HepG2 (cell line): ENCODE measurements around the gene RINL. TPM values are rescaled to one million over a fixed set of nuclear protein-coding genes. Genes with fewer than 3 reads are reported as not detected.

Experiments
- ATAC-seq: fragments of 200-7000 bp; cut with Tn5 transposase; 3 replicates; pipeline ENCODE4 v1.9.1; 2020; ENCODE audit warnings: mild to moderate bottlenecking, moderate library complexity
- BruUV-seq: library from RNA; stranded (reverse); fragments of 400-500 nt; replicated peaks from 2 replicates; lab custom pipeline; 2021; lab: Mats Ljungman, UMichigan
- CTCF ChIA-PET: fragments of 300-600 bp; formaldehyde crosslinking; extraction: SDS; loops from one replicate; lab custom pipeline; 2021; ENCODE audit warnings: low total read pairs, inconsistent platforms, low intra/inter-chr PET ratio; lab: Yijun Ruan, JAX
- POLR2A ChIA-PET: fragments of 350-600 bp; sonication (Branson Sonifier 250); formaldehyde crosslinking; loops from one replicate; lab custom pipeline; 2020; ENCODE audit warnings: antibody characterized with exemption, inconsistent platforms; lab: Yijun Ruan, JAX
- DNase-seq: peaks from one replicate; pipeline ENCODE4 v3.0.0-alpha.2; 2015; ENCODE audit warnings: low spot score
- FAIRE-seq: peaks from 3 replicates; lab custom pipeline; 2011; peaks lifted over from hg19 to GRCh38; lab: Jason Lieb, UNC
- H2AFZ ChIP-seq: one replicate; pipeline ENCODE4 v1.6.1; 2011; ENCODE audit warnings: low read length, inconsistent platforms
- H3K27ac ChIP-seq: fragments of 300-600 bp; 3 replicates; pipeline ENCODE4 v1.8.0; 2011; ENCODE audit warnings: mixed run types, mild to moderate bottlenecking, mixed read lengths, low read length, inconsistent platforms; ENCODE audit not compliant: insufficient read depth; ENCODE audit errors: extremely low read length
- H3K27me3 ChIP-seq, 2 experiments: fragments of 200-600 bp in 1 of 2; 2 replicates in 1 of 2; 3 replicates in 1 of 2; pipeline versions ENCODE4 v1.6.0 to v1.8.0; 2011; ENCODE audit warnings: low read length in 2 of 2, mild to moderate bottlenecking in 2 of 2, moderate library complexity in 2 of 2, inconsistent platforms in 1 of 2; ENCODE audit not compliant: insufficient read depth in 2 of 2, control insufficient read depth in 1 of 2
- H3K36me3 ChIP-seq, 2 experiments: fragments of 200-600 bp in 1 of 2; replicated peaks in 1 of 2; 2 replicates in 1 of 2; 3 replicates in 1 of 2; pipeline versions ENCODE4 v1.5.1 to v1.8.0; 2011; ENCODE audit warnings: low read length in 2 of 2, inconsistent platforms in 1 of 2; ENCODE audit not compliant: insufficient read depth in 2 of 2, control insufficient read depth in 1 of 2
- H3K4me1 ChIP-seq: 2 replicates; pipeline ENCODE4 v1.5.1; 2012; ENCODE audit warnings: low read length, inconsistent platforms; ENCODE audit not compliant: insufficient read depth
- H3K4me2 ChIP-seq: 2 replicates; pipeline ENCODE4 v1.6.0; 2011; ENCODE audit warnings: low read depth, low read length, inconsistent platforms
- H3K4me3 ChIP-seq, 3 experiments: fragments of 200-600 bp in 1 of 3; sonication (generic), shearing (Covaris generic) in 1 of 3; replicated peaks in 1 of 3; 2 replicates each; pipeline ENCODE4 v1.5.1; 2011 to 2016; ENCODE audit warnings: low read length in 3 of 3, inconsistent platforms in 2 of 3, low read depth in 2 of 3, mild to moderate bottlenecking in 2 of 3, control low read depth in 1 of 3, mixed read lengths in 1 of 3; ENCODE audit not compliant: insufficient read depth in 1 of 3
- H3K79me2 ChIP-seq: one replicate; pipeline ENCODE4 v1.6.1; 2011; ENCODE audit warnings: low read length, inconsistent platforms; ENCODE audit not compliant: insufficient read depth
- H3K9ac ChIP-seq: 2 replicates; pipeline ENCODE4 v1.6.0; 2011; ENCODE audit warnings: mild to moderate bottlenecking, low read depth, low read length, inconsistent platforms; ENCODE audit not compliant: insufficient read depth
- H3K9me3 ChIP-seq: 2 replicates; pipeline ENCODE4 v1.5.1; 2012; ENCODE audit warnings: mild to moderate bottlenecking, low read length
- H4K20me1 ChIP-seq: 2 replicates; pipeline ENCODE4 v1.6.0; 2011; ENCODE audit warnings: inconsistent platforms, mild to moderate bottlenecking, low read length, moderate library complexity; ENCODE audit not compliant: insufficient read depth
- GRHL1 ChIP-seq: sonication (generic); formaldehyde crosslinking; conservative IDR thresholded peaks from 2 replicates; pipeline ENCODE4 v1.8.0; 2022; ENCODE audit warnings: missing genetic modification reagents
- HNF4G ChIP-seq, 2 experiments: sonication (generic) in 1 of 2; formaldehyde crosslinking in 1 of 2; IDR thresholded peaks; 2 replicates each; pipeline versions ENCODE4 v1.4.0 to v1.6.1; 2011 to 2020; ENCODE audit warnings: borderline replicate concordance in 2 of 2, low read depth in 2 of 2, mild to moderate bottlenecking in 2 of 2, low read length in 1 of 2, missing genetic modification reagents in 1 of 2, moderate library complexity in 1 of 2
- KLF6 ChIP-seq: IDR thresholded peaks from 2 replicates; pipeline ENCODE4 v1.8.0; 2016; ENCODE audit warnings: missing biosample characterization, missing genetic modification reagents
- PATZ1 ChIP-seq: sonication (generic); formaldehyde crosslinking; IDR thresholded peaks from 2 replicates; pipeline ENCODE4 v1.4.0; 2020; ENCODE audit warnings: missing genetic modification reagents
- PPARG ChIP-seq: conservative IDR thresholded peaks from 2 replicates; pipeline ENCODE4 v1.6.1; 2016; ENCODE audit warnings: missing biosample characterization, missing genetic modification reagents
- SP140L ChIP-seq: sonication (generic); formaldehyde crosslinking; IDR thresholded peaks from 2 replicates; pipeline ENCODE4 v1.4.0; 2020; ENCODE audit warnings: missing genetic modification reagents, borderline replicate concordance
- ZMYM2 ChIP-seq: sonication (generic); formaldehyde crosslinking; IDR thresholded peaks from 2 replicates; pipeline ENCODE4 v1.8.0; 2022; ENCODE audit warnings: mild to moderate bottlenecking, missing genetic modification reagents
- ZNF335 ChIP-seq: sonication (generic); formaldehyde crosslinking; IDR thresholded peaks from 2 replicates; pipeline ENCODE4 v1.4.0; 2020; ENCODE audit warnings: missing genetic modification reagents
- ZNF383 ChIP-seq: sonication (generic); formaldehyde crosslinking; IDR thresholded peaks from 2 replicates; pipeline ENCODE4 v1.4.0; 2020; ENCODE audit warnings: missing genetic modification reagents, mild to moderate bottlenecking, borderline replicate concordance
- ZNF432 ChIP-seq: sonication (generic); formaldehyde crosslinking; IDR thresholded peaks from 2 replicates; pipeline ENCODE4 v1.5.0; 2020; ENCODE audit warnings: missing genetic modification reagents, mild to moderate bottlenecking, borderline replicate concordance
- ZNF576 ChIP-seq: sonication (generic); formaldehyde crosslinking; IDR thresholded peaks from 2 replicates; pipeline ENCODE4 v1.4.0; 2020; ENCODE audit warnings: mild to moderate bottlenecking, missing genetic modification reagents
- ZNF619 ChIP-seq: sonication (generic); formaldehyde crosslinking; IDR thresholded peaks from 2 replicates; pipeline ENCODE4 v1.4.0; 2020; ENCODE audit warnings: mild to moderate bottlenecking, missing genetic modification reagents
- ZNF883 ChIP-seq: sonication (generic); formaldehyde crosslinking; IDR thresholded peaks from 2 replicates; pipeline ENCODE4 v1.5.1; 2020; ENCODE audit warnings: mild to moderate bottlenecking, missing genetic modification reagents; ENCODE audit errors: not compliant biosample characterization
- WGBS: methylation state at CpG from one replicate; pipeline ENCODE4 v1.1.6; 2017; ENCODE audit warnings: low lambda C conversion rate; 5-methylcytosine and 5-hydroxymethylcytosine counted together
- in situ Hi-C: cut with HindIII; loops from 2 replicates; pipeline ENCODE4 v1.10.0; 2017; ENCODE audit warnings: low pct_unique_long_range_greater_than_20kb; ENCODE audit not compliant: extremely low pct_ligation_motif_present
- intact Hi-C: fragments of 100-400 bp; cut with micrococcal nuclease; formaldehyde crosslinking; loops from one replicate; pipeline ENCODE4 v1.10.0; 2022; ENCODE audit not compliant: unreplicated experiment
- polyA plus RNA-seq, 8 experiments: library from polyadenylated mRNA; depleted of rRNA in 3 of 8; stranded (reverse) in 7 of 8; unstranded in 1 of 8; fragments of >200 nt; fragmentation: Illumina TruSeq in 4 of 8; extraction: Trizol in 4 of 8; gene quantifications; 2 replicates each; pipeline versions ENCODE4 v1.2.1 to v1.2.3, GENCODE V29; 2011 to 2016; ENCODE audit warnings: low read depth in 4 of 8, missing spikeins in 1 of 8, mixed read lengths in 1 of 8; ENCODE audit not compliant: insufficient read depth in 1 of 8
- total RNA-seq, 5 experiments: library from RNA; depleted of rRNA; stranded (reverse); fragments of >200 nt; fragmentation: Illumina TruSeq; extraction: Trizol; gene quantifications; 2 replicates each; pipeline ENCODE4 v1.2.3, GENCODE V29; 2016; ENCODE audit warnings: low read depth in 1 of 5
- TF ChIP-seq, protein P1 (sequence below): sonication (generic); formaldehyde crosslinking; IDR thresholded peaks from 2 replicates; pipeline ENCODE4 v1.4.0; 2020; ENCODE audit warnings: low read depth, mild to moderate bottlenecking, missing genetic modification reagents

The RINL gene
- total and polyA plus RNA-seq, 2 of the 13 experiments (the other 11 are each of a cell fraction or from before 2014, with no cell fraction given): 11.4 to 18.0 TPM

- H3K9ac ChIP-seq: no peak overlapping the region
- POLR2A ChIA-PET: no interaction called here
- peaks cover 15 to 37% of the 10 kb centered on the region in 2 experiments for H3K36me3 ChIP-seq
- CTCF ChIA-PET: no interaction called here
- H2AFZ ChIP-seq: no peak overlapping the region
- no peak for ATAC-seq
- no peaks in the 10 kb centered on the region for H3K79me2 ChIP-seq
- no peak overlapping the region for H3K4me2 ChIP-seq
- intact Hi-C loops: no loop called here
- 95% methylated on average over 5 of the region's 5 CpGs for WGBS
- no peak for DNase-seq
- H3K4me3 ChIP-seq: no peak overlapping the region
- no peaks in the 10 kb centered on the region for H3K27me3 ChIP-seq
- no peak overlapping the region for H3K27ac ChIP-seq
- no TSS peak for BruUV-seq
- no peaks in the 10 kb centered on the region for H4K20me1 ChIP-seq
- peaks cover 11% of the 10 kb centered on the region for H3K4me1 ChIP-seq
- in situ Hi-C loops: loop anchor here (25.0 kb wide), 1 partner anchor 185 kb away; the partner anchor contains the start of gene CAPN12
- H3K9me3 ChIP-seq: no peaks in the 10 kb centered on the region
- no peak for FAIRE-seq
- no peak for TF ChIP-seq ZNF619 (CRISPR knock-in tag)
- no peak for TF ChIP-seq KLF6 (CRISPR knock-in tag)
- no peak for TF ChIP-seq GRHL1
- no peak for TF ChIP-seq PATZ1
- no peak for TF ChIP-seq ZNF883 (CRISPR knock-in tag)
- TF ChIP-seq SP140L (CRISPR knock-in tag): no peak
- TF ChIP-seq ZNF383 (CRISPR knock-in tag): no peak
- TF ChIP-seq ZNF335: no peak
- no peak for TF ChIP-seq PPARG (CRISPR knock-in tag)
- no peak for TF ChIP-seq HNF4G (IDR thresholded peaks at IDR 0.05; ENCODE audit: borderline replicate concordance, low read depth, low read length)
- TF ChIP-seq HNF4G (CRISPR knock-in tag; IDR thresholded peaks at IDR 0.05; ENCODE audit: borderline replicate concordance, low read depth): no peak
- TF ChIP-seq ZNF576 (CRISPR knock-in tag): no peak
- no peak for TF ChIP-seq ZNF432 (CRISPR knock-in tag)
- TF ChIP-seq, protein P1, sequence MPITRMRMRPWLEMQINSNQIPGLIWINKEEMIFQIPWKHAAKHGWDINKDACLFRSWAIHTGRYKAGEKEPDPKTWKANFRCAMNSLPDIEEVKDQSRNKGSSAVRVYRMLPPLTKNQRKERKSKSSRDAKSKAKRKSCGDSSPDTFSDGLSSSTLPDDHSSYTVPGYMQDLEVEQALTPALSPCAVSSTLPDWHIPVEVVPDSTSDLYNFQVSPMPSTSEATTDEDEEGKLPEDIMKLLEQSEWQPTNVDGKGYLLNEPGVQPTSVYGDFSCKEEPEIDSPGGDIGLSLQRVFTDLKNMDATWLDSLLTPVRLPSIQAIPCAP (CRISPR knock-in tag): no peak
- TF ChIP-seq ZMYM2: no peak
Observed at GRCh38 chr19:38922482-38922881, 44.4 kb upstream of the RINL start.
